GM13976 (cell line): ENCODE results near the gene ERVW-1.
"Not testable (repeated sequence)": the region's sequence is repeated elsewhere in the genome, so short reads cannot be mapped to it uniquely, and the experiment has no call there.

Experiments used
- DNase-seq: peaks from one replicate; pipeline ENCODE4 v3.0.0; 2012; ENCODE audit warnings: low spot score
- CTCF ChIP-seq: IDR thresholded peaks from 2 replicates; pipeline ENCODE4 v1.5.1; 2012; ENCODE audit warnings: borderline replicate concordance, mild to moderate bottlenecking; ENCODE audit not compliant: insufficient read depth; ENCODE audit errors: extremely low read depth, missing control alignments, control extremely low read depth
- in situ Hi-C: fragments of 300-500 bp; cut with MboI; formaldehyde crosslinking; loops from one replicate; pipeline ENCODE4 v1.12.0; 2022; ENCODE audit warnings: low sequenced_read_pairs, mixed read lengths, inconsistent platforms; ENCODE audit not compliant: unreplicated experiment

ERVW-1 gene

GRCh38 chr7:92487804-92488203 is 10.1 kb upstream of the ERVW-1 start:
- DNase-seq = no peak
- TF ChIP-seq CTCF = no peak
- in situ Hi-C loops = no loop called here

GRCh38 chr7:92485974-92486373 is 8.2 kb upstream of the ERVW-1 start:
- no peak for TF ChIP-seq CTCF
- no peak for DNase-seq
- in situ Hi-C loops = no loop called here

GRCh38 chr7:92485267-92485892 is 7.6 kb upstream of the ERVW-1 start:
- DNase-seq = no peak
- TF ChIP-seq CTCF = no peak
- in situ Hi-C loops = no loop called here

GRCh38 chr7:92484226-92484625 is 6.5 kb upstream of the ERVW-1 start:
- in situ Hi-C loops, DNase-seq: not testable (repeated sequence)

- DNase-seq, in situ Hi-C loops: not testable (repeated sequence)
Observed at GRCh38 chr7:92483624-92484023, 5.9 kb upstream of the ERVW-1 start.

GRCh38 chr7:92479146-92479545 is 1.4 kb upstream of the ERVW-1 start:
- in situ Hi-C loops, DNase-seq: not testable (repeated sequence)

- TF ChIP-seq CTCF = no peak
- in situ Hi-C loops = no loop called here
- DNase-seq = no peak
Observed at GRCh38 chr7:92478711-92479110, 965 bp upstream of the ERVW-1 start.

- in situ Hi-C loops = no loop called here
- no peak for TF ChIP-seq CTCF
- no peak for DNase-seq
Observed at GRCh38 chr7:92478095-92478494, 349 bp upstream of the ERVW-1 start.

GRCh38 chr7:92475851-92476590 is 1.7 kb downstream of the ERVW-1 start:
- in situ Hi-C loops, DNase-seq: not testable (repeated sequence)

- DNase-seq, in situ Hi-C loops: not testable (repeated sequence)
Observed at GRCh38 chr7:92475261-92475770, 2.4 kb downstream of the ERVW-1 start.

GRCh38 chr7:92473989-92474388 is 3.8 kb downstream of the ERVW-1 start:
- in situ Hi-C loops, DNase-seq: not testable (repeated sequence)

- in situ Hi-C loops, DNase-seq: not testable (repeated sequence)
Observed at GRCh38 chr7:92468589-92468988, 9.2 kb downstream of the ERVW-1 start.
